HG03135 (cell line): ENCODE results near the gene KLK1.

Source experiments
- ATAC-seq: cut with Tn5 transposase; IDR thresholded peaks from one replicate; pipeline ENCODE4 v1.9.1; 2021; ENCODE audit warnings: mild to moderate bottlenecking, moderate library complexity; ENCODE audit not compliant: unreplicated experiment

KLK1 gene

GRCh38 chr19:50836543-50837195, 13.1 kb upstream of the KLK1 start:
- ATAC-seq: no peak

DNA sequence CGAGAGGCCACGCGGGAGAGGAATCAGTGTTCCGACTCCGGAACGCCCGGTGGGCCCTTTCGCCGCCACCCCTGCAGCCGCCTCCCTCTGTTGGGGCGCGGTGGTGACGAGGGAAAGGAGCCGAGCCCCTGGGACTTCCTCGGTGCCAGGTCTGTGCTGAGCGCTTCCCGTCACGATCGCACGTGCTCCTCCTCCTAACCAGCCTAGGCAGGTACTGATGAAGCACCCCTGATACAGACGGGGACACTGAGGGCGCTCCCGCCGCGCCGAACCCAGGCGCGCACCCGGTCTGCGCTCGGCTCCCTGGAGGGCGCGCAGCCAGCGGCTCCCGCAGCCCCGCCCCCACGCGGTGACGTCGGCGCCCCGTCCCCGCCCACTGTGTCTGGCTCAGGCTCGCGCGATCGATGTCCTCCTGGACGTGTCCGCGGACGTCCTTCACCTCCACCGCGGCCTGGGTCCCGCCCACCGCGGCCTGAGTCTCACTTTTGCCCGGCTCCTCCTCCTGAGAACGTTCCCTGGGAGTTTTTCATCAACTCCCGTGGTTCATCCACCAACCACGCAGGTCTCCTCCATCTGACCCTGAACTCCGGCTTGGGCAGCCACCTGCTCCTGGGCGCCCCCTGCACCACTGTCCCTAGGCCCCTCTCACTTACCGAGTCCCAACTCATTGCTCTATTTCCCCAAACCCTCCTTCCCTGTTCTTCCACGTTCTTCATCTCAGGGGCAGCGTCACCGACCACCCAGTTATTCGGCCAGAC, 12.4 kb upstream of the KLK1 start:
- ATAC-seq: peak; percentile 75

DNA sequence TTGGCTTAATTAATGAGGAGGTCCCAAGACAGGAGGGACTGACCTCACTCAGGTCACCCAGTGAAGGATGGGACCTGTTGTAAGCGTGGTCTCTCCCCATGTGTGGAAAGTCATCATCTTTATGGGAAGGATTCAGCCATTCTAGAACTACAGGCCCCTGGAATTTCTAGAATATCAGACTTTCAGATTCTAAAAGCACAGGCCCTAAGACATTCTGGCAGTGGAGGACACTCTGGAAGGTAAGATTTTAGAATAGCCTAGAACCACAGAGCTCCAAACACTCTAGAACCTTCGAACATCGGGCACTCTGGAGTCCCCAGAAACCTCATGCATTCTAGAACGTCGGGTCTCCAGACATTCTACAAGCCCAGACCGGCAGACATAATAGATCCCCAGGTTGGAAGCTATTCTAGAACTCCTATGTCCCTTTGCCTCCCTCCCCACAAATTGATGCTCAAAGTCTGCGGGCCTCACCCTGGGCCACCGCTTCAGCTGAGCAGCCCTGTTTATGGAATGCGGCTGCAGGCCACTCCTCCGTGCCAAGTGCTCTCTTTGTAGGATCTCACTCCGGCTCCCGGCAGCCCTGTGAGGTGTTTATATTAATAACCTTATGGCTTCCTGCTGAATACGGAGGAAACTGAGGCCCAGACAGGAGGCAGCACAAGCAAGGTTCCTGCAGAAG, 11.7 kb upstream of the KLK1 start:
- no peak for ATAC-seq

DNA sequence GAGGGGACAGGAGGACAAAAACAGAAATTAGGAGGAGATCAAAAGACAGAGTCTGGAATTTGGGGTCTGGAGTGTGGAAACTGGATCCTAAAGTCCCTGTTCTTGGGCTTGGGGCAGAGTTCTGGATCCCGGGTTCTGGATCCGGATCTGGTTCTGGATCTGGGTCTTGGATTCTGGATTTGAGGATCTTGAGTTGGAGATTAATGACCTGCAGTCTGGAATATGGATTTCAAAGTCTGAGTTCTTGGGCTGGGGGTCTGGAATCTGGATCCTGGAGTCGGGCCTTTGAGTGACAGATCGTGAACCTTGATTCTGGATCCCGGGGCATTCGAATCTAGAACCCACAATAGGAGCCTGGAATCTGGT, 10.2 kb upstream of the KLK1 start:
- ATAC-seq: no peak

- no peak for ATAC-seq
Measured at GRCh38 chr19:50833117-50833801, 9.7 kb upstream of the KLK1 start, which contains the start of gene KLK15. Gene KLK15, minus strand, starts transcription at chr19:50833574. Its CDS starts 2,082 bp downstream, at chr19:50831492.

DNA sequence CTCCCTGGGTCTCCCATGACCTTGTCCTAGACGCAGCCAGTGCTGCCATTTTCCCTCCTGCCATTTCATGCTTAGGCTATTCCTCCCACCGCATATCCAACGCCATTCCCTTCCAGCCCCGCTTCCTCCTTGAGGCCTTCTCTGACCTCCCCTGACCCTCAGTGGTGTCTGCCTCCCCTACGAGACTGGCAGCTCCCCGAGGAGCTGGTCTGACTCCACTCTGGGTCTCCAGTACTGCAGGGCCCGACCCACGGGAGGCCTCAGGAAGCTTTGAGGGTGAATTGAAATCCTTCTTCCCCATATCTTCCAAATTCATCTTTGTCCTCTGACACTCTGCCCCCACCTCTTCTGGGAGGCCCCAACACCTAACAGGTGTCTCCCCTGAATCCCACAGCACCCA, 9.1 kb upstream of the KLK1 start:
- no peak for ATAC-seq

DNA sequence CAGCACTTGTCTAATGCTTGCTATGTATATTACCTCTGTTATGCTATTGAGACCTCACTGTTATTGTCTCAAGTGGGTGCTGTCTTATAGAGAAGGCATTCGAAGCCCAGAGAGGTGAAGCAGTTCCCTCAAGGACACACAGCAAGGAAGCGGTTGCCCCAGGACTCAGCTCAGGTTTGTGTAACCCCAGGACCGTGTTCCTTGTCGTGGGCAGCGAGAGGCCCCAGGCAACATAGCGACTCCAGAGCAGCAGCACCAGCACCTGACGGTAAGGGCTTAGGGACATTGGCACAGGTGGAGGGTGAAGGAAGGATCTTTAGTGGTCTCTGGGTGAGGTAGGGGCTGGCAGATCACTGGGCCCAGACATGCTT, 7.4 kb upstream of the KLK1 start:
- ATAC-seq: no peak

DNA sequence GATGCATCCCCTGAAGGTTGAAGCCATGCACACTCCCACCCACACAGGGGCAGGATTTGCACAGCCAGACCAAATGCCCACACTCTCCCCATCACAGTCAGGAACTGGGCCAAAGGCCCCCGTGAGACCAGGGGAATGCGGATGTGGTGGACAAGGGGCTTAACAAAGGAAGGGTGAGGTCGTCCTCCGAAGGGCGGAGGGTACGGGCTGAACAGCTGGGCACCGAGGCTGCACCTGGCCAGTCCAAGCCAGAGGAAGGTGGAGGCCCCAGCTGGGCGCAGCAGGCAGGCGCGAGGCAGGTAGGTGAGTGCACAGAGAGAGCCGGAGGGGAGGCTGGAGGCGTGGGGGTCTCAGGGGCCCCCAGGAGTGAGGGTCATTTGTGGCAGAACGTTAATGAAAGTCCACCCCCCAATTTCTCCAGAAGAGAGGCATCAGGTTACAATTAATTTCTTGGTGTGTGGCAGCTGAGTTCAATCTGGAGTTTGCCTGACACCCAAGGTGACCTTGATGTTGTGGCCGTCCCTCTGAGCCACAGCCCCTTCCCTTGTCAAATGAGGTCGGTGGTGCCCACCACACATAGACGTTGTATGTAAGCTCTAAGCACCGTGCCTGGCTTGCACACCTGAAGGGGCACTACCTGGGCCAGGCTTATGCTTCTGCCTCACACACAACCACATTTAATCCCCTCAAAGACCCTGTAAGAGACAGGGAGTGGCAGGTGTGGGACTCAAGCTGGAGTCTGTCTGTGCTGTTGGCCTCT, 6.9 kb upstream of the KLK1 start:
- no peak for ATAC-seq

DNA sequence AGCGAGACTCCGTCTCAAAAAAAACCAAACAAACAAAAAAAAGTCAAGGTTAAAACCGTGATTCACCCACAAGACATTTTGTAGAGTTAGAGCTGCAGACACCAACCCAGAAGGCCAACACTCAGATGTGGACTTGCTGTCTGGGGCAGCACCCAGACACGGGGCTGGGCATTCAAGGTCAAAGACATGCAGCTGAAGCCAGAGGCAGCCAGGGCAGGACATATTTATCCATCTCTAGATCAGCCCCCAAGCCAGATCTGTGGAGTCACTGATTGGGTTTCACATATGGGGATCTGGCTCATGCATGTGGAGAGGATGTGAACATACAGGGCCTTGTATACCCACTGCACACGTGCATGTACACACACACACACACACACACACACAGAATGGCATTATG, 6.2 kb upstream of the KLK1 start:
- no peak for ATAC-seq

DNA sequence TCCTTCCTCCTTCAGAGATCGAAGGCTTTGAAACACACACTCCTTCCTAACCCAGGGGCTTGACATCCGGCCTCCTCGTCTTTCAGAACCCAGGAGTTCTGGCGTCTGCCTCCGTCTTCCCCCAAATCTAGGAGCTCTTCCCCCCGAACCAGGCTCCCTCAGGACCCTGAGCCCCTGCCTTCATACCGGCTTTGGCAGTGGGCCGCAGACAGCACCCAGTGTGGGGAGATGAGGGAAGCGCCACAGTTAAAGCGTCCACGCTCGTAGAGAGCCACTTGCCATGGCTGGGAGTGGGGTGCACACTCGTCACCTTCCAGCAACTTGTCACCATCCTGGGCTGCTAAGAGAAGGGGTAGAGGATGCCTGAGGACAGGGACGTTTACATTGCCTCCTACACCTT, 3.9 kb upstream of the KLK1 start:
- no peak for ATAC-seq

- no peak for ATAC-seq
Measured at GRCh38 chr19:50826492-50827240, 3.1 kb upstream of the KLK1 start.

DNA sequence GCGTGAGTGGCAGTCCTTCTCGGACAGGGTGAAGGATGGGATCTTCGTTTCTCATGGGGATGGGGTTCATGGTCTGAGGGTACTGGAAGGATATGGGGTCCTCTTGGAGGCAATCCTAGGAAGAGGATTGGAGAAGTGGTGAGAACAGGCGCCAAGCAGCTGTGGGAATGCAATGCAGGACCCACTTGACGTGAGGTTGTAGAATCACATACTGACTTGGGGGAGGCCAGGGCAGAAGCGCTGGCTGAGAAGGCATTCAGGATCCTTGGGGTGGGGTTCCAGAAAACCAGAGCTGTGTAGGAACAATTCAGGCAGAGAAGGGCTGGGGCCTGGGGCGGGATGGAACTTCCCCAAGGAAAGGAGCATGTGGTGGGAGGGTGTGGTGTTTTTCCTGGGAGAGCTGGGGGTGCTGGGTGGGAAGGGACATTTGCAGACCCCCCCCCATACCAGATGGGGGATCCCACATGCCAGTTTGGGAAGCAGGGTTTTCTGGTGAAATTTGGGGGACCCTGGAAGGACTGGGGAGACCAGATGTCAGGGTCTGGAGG, 852 bp downstream of the KLK1 start:
- ATAC-seq: no peak

- ATAC-seq: no peak
Measured at GRCh38 chr19:50821622-50822021, 2.0 kb downstream of the KLK1 start.

DNA sequence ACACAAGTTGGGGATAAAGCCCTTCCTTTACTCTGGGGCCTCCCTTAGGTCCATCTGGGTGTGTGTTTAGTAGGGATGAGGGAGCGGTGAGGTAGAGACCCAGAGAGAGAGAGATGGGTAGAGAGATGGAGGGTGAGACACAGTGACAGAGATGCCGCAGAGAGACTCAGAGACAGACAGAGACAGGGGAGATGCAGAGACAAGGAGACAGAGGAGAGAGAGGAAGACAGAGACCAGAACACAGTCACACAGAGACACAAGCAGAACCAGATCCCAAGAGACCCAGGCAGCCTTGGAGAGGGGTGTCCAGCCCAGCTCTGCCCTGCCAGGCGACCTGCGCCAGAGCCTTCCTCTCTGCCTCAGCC, 2.4 kb downstream of the KLK1 start:
- no peak for ATAC-seq

DNA sequence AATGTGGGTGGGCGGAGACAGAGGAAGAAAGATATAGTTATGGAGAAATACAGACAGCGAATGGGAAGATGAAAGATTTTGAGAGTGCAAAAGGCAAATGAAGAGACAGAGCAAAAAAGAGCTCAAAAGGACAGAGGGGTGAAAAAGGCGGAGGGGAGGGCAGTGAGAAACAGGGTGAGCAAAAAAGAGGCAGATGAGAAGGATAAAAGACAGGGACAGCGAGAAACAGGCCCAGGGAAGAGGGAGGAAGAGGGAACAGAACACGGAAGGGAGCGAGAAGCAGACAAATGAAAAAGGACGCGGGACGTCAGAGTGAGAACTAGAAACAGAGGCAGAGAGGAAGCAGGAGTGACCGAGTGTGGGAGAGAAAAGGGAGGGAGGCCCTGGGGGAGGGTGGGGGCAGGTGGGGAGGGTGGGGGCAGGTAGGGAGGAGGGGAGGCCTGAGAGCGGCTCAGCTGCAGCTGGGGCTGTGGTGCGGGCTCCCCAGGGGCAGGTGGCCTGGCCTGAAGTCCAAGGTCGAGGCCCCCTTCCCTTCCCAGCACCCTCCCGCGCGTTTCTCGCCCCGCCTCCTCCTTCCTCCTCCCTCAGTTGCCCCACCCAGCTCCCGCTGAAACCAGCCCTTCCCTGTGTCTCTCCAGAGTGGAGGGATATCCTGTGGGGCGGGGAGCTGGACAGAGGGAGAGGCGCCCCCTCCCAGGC, 2.9 kb downstream of the KLK1 start:
- no peak for ATAC-seq

DNA sequence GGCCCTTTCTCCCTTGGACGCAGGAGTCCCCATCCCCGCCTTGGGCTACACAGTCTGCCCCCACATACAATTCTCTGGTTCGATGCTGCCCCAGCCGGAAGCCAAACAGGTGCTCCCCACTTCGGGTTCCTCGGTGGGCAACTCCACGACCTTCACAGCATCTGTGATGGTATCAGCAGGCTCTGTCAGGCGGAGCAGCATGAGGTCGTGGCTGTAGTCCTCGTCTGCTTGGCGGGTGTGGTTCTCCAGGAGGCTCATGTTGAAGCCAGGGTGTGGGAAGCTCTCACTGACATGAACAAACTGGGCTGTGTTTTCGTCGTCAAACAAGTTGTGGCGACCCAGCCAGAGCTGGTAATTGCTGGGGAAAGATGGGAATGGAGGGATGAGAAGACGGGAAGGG, 3.5 kb downstream of the KLK1 start:
- no peak for ATAC-seq

GRCh38 chr19:50819636-50820035, 4.0 kb downstream of the KLK1 start:
- ATAC-seq: no peak

DNA sequence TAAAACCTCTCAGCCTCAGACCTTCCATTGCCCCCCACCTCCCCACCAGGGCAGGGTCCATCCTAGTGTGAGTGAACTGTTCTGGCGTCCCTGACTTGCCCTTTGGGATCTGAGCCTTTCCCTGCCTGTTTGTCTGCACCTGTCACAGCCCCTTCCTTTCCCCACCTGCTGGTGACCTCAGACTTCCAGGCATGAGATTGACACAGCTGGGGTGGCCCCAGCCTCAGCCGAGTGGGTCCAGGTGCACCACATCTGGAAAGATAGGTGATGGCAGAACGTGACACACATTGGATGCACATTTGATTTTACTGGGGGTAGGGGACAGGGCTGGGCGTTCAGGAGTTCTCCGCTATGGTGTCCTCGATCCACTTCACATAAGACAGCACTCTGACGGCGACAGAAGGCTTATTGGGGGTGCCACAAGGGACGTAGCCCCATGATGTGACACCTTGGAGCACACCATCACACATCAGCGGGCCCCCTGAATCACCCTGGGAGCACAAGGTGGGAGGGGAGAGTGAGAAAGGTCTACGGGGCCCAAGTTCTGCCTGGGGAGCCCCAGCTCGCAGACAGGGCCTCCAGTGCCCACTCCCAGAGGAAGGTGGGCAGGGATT, 4.6 kb downstream of the KLK1 start:
- no peak for ATAC-seq
